Hematopoietic multipotent progenitor cell treated with erythropoietin and hydrocortisone succinate and interleukin-3 and kit ligand, for 8 days (in vitro differentiated cells): ENCODE measurements around the gene TTC38.
"Not testable (repeated sequence)": the region's sequence is repeated elsewhere in the genome, so short reads cannot be mapped to it uniquely, and the experiment has no call there.

Experiments
- DNase-seq: peaks from one replicate; pipeline ENCODE4 v3.0.0-alpha.2; 2015

The TTC38 gene

DNA sequence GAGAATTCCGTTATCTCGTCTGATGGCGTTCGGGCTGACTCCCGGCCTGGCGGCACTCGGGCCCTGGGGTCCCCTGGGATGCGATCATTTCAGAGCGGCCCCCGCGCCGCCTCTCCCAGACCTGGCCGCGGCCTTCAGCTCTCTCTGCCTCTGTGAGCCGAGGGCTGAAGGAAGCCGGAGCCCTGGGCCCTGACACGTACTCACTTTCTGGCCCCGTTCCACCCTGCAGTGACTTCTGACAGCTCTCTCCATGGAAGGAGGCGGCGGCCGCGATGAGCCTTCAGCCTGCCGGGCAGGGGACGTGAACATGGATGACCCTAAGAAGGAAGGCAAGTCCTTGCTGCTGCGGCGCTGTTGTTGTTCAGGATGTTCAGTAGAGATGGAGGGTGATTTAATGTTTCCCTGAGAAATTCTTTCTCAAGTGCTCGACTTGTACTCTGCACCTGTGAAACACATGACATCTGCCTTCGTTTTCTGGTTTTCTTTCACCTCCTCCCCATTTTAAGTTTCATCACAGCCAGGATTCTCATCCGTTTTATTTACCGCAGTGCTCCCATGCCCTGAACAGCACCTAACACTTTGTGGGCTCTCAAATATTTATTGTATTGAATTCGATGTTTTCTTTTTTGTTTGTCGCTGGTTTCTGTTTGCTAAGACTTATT lies 29.5 kb downstream of the TTC38 start:
- peak; percentile 37 for DNase-seq

DNA sequence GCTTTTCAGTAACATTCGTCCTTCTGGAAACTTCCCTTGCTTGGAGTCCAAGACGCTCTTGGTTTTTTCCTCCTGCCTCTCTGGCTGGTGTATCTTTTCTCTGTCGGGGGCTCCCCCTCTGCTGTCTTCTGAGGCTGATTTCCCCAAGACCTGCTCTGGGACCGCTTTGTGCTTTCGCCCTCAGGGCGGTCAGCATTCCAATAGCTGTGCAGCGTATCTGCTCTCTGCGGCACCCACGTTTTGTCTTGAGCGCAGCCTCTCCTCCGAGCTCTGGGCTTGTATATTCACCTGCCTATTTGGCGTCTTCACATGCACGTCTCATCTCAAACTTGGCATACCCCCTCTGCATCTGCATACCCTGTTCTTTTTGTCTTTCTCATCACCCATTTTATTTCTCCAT lies 31.3 kb downstream of the TTC38 start:
- no peak for DNase-seq

DNA sequence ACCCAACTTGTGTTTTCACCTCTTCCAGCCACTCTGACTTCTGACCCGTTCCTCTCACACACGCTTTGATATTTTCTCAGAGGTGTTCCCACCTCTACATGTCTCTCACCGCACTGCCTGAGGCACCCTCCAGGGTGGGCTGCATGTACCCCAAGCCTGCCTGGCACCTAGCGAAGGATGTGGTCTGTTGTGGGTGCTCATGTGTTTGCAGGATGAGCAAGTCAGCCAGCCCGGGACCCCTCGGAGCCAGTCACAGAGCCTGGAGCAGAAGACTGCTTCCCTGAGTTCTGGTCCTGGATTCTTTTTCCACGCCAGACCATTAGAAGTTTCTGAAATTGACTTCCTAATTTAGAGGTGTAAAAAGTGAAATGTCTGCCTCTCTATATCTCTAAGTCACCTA lies 32.7 kb downstream of the TTC38 start:
- DNase-seq, result no peak

GRCh38 chr22:46303347-46303965 lies 35.6 kb downstream of the TTC38 start:
- DNase-seq, result no peak

GRCh38 chr22:46308283-46308988 lies 40.6 kb downstream of the TTC38 start:
- DNase-seq, result no peak

- DNase-seq, result no peak
These were observed 41.8 kb downstream of the TTC38 start for GRCh38 chr22:46309526-46310085.

DNA sequence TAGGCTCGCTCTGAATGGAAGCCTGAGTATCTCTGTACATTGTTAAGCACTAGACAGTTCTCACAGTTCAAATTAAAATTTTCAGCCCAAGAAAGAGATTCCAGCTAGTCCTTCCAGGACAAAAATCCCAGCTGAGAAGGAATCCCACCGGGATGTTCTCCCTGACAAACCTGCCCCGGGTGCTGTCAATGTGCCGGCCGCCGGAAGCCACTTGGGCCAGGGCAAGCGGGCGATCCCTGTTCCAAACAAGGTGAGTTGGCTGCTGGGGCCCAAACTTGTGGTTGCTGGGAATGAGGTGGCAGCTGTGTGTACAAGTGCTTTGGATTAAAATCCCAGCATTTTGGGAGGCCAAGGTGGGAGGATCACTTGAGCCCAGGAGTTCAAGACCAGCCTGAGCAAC lies 44.2 kb downstream of the TTC38 start:
- no peak for DNase-seq

DNA sequence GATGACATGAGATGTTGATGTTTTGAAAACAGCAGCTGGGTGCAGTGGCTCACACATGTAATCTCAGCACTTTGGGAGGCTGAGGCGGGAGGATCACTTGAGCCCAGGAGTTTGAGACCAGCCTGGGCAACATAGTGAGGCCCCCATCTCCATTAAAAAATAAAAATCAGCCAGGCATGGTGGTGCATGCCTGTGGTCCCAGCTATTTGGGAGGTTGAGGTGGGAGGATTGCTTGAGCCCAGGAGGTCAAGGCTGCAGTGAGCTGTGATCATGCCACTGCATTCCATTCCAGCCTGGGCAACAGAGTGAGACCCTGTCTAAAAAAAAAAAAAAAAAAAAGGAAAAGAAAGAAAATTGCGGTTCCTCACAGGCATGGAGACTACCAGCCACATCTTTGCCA lies 45.0 kb downstream of the TTC38 start:
- not testable (repeated sequence) for DNase-seq

- no peak for DNase-seq
These were observed 48.2 kb downstream of the TTC38 start for GRCh38 chr22:46315976-46316375.

GRCh38 chr22:46317646-46318045 lies 49.8 kb downstream of the TTC38 start:
- DNase-seq, result no peak

- no peak for DNase-seq
These were observed 50.8 kb downstream of the TTC38 start for GRCh38 chr22:46318576-46318975.

DNA sequence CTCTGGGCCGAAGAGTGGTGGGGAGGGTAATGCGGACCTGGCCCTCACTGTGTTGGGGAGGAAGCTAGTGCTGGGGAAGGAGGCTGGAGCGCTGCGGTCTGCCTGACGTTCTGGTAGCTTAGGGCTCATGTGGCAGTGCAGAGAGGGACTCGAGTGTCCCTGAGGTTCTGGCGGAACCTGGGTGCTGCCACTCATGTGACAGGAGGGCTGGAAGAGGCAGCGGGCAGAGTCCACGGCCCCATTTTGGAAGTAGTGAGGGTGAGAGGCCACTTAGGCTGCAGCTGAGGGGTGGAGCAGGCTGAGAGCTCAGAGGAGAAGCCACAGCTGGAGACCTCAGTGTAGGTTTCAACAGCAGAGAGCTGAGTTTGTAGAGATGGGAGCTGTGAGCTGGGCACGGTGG lies 51.5 kb downstream of the TTC38 start:
- no peak for DNase-seq

DNA sequence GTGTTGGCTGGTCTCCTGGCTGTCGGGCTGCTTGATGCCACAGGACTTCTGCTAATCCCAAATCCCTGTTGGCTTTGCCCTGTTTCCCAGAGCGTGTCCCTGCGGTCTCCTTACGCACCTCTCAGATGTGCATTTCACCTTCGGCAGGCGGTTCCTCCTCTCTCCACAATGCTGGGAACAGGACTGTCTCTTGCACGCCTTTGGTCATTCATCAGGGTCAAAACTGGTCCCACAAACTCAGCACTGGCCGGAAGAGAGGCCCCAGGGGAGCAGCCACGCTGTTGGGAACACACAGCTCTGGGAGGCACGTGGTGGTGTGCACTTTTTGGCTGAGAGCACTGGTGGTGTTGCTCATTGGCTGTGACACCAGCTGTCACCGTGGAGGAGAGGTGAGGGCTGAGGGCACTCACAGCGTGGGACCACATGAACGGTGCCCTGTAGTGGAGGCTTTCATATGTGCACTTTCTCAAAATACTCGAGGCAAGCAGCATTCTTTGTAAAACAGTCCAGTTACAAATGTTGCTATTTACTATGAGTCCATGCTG lies 52.4 kb downstream of the TTC38 start:
- DNase-seq, result no peak

DNA sequence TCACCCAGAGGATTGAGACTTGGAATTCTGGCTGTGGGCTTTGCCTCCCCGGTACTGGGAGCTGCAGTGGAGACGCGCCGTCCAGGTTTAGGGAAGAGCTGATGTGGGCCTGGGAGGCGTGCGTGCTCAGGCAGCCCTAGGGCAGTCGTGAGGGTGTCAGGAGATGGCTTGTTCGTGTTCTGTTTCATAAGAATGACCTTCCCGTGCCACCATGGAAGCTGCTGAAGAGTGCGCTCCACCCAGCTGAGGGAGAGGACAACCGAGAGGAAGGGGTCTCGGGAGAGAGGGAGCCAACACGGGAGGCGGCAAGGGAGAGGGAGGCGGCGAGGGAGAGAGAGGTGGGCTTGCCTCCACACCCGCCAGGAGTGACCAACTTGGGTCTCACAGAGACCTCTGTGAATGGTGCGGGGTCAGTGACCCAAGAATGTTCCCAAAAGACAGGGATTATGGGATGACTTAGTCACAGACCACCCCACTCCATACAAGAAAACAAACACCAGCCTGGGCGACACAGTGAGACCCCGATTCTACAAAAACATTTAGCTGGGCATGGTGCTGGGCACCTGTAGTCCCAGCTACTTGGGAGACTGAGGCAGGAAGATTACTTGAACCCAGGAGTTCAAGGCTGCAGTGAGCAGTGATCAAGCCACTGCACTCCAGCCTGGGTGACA lies 53.0 kb downstream of the TTC38 start:
- DNase-seq, result no peak

GRCh38 chr22:46322711-46323110 lies 54.9 kb downstream of the TTC38 start:
- no peak for DNase-seq

GRCh38 chr22:46323162-46323561 lies 55.4 kb downstream of the TTC38 start:
- no peak for DNase-seq

DNA sequence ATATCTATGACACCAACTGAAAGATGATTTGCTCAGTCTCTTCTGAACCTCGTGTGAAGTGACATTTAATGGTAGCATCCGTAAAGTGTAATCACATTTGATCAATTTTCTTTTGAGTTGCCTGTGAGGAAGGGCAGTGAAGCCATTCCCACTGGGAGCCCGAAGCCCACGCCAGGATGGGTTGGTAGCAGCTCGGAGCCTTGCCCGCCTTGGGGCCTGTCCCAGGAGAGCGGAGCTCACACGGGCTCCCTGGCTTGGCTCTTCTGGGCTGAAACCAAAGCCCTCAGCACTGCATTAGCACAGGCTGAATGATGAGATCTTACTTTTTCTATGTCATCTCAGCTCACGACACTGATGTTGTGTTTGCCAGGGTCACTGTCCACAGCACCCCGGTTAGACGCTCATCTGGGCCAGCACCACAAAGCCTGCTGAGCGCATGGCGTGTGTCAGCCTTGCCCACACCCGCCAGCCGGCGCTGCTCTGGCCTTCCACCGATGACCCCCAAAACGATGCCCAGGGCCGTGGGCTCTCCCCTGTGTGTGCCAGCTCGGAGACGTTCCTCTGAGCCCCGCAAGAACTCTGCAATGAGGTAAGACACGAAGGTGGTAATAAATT lies 58.4 kb downstream of the TTC38 start:
- no peak for DNase-seq

DNA sequence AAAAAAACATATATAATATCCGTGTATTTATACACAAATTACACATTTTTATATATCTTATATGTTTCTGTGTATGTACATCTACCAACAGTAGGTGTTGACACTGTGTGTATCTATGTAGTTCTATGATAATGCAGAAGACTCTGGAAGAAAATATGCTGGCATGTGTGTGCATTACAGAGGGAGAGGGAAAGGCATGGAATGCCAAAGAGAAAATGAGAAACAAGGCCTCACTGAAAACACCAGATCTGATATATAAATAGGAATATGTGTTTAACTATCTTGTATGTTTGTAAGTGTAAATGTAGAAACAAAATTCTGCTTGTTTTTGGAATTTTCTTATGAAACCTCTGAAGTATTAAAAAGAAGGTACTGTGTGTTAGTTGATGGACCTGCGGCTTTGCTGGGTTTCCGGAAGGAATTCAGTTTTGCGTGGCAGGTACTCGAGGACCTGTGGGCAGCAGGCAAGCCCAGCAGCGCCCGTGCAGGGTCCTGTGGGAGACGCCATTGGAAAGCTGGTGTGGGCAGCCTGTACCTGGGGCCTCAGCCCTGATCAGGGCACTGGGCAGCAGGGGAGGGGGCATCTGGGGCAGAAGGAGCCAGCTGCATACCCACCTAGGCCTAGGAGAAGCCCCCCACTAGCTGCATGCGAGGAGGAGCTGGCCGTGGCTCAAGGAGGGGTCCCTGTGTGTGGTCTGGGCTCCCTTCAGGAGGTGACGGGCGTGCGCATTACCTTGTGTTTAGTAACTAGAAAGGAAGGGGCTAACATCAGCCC lies 60.1 kb downstream of the TTC38 start:
- DNase-seq, result no peak

DNA sequence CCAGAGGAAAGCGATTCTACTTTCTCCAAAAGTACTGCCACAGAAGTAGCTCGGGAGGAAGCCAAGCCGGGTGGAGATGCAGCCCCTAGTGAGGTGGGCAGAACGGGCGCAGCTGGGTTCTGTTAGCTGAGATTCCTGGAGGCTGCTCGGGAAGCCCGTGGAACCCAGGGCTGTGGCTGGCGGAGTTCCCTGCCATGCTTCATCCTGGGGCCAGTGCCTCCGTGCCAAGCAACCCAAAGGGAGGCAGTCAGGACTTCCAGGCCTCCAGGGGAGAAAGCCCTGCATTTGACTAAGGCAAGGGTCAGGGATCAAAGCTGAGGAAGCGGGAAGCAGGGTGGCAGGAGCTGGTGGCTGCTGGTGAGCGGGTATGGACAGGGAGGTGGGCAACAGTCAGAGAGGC lies 61.0 kb downstream of the TTC38 start:
- DNase-seq, result no peak

DNA sequence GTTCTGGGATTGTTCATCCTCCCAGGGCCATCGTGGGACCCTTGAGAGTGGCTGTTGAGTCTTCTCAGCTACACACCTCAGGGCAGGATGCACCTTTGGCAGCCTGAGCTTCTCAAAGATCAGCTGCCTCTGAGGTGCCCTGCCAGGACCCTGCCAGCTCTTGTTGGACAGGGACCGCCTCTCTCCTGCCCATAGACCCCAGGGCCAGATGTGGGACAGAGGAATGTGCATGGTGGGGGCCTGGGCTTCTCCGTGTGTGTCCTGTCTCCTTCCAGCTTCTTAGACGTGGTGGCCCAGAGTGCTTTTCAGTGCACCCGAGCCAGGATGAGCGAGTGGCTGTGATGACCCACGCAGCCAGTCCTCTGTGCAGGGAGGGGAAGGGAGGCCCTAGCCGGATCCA lies 61.8 kb downstream of the TTC38 start:
- DNase-seq, result no peak

- no peak for DNase-seq
These were observed 62.6 kb downstream of the TTC38 start for GRCh38 chr22:46330426-46330825.

- DNase-seq, result no peak
These were observed 63.7 kb downstream of the TTC38 start for GRCh38 chr22:46331496-46331895.
